RWPE2 (cell line): ENCODE results near the gene PALMD.

Experiments
- ATAC-seq: fragments of 200-7000 bp; cut with Tn5 transposase; 3 replicates; pipeline ENCODE4 v1.9.1; 2021; ENCODE audit warnings: low read depth
- DNase-seq: peaks from one replicate; pipeline ENCODE4 v3.0.0-alpha.2; 2020; ENCODE audit warnings: low spot score
- H3K27ac ChIP-seq: fragments of 450-650 bp; 2 replicates; pipeline ENCODE4 v1.5.1; 2017; ENCODE audit warnings: mild to moderate bottlenecking; ENCODE audit not compliant: poor library complexity, severe bottlenecking
- H3K27me3 ChIP-seq: fragments of 250-450 bp; sonication (Bioruptor Pico); 2 replicates; pipeline ENCODE4 v1.5.1; 2021; ENCODE audit warnings: mild to moderate bottlenecking, moderate library complexity; ENCODE audit not compliant: insufficient read depth, poor library complexity, severe bottlenecking
- H3K36me3 ChIP-seq: fragments of 250-450 bp; sonication (Bioruptor Pico); 2 replicates; pipeline ENCODE4 v1.5.1; 2020; ENCODE audit warnings: low read depth, mild to moderate bottlenecking, moderate library complexity
- H3K4me1 ChIP-seq: fragments of 250-450 bp; sonication (Bioruptor Pico); 2 replicates; pipeline ENCODE4 v1.5.1; 2021; ENCODE audit warnings: mild to moderate bottlenecking, moderate library complexity; ENCODE audit not compliant: insufficient read depth, poor library complexity, severe bottlenecking
- H3K4me3 ChIP-seq: fragments of 250-450 bp; sonication (Bioruptor Pico); 2 replicates; pipeline ENCODE4 v1.5.1; 2021; ENCODE audit warnings: mild to moderate bottlenecking, moderate library complexity; ENCODE audit not compliant: severe bottlenecking
- H3K9me3 ChIP-seq: fragments of 250-450 bp; sonication (Bioruptor Pico); 2 replicates; pipeline ENCODE4 v1.5.1; 2021; ENCODE audit warnings: mild to moderate bottlenecking, moderate library complexity; ENCODE audit not compliant: severe bottlenecking
- CTCF ChIP-seq: fragments of 450-650 bp; IDR thresholded peaks from one replicate; pipeline ENCODE4 v1.5.1; 2017; ENCODE audit warnings: mild to moderate bottlenecking, moderate library complexity; ENCODE audit not compliant: poor library complexity, severe bottlenecking

The PALMD gene

GRCh38 chr1:99606306-99606705 lies 39.6 kb upstream of the PALMD start:
- Histone ChIP-seq H3K27ac (no peak overlapping the region), H3K4me1 (no peaks in the 10 kb centered on the region), H3K4me3 (no peak overlapping the region), H3K27me3 (no peaks in the 10 kb centered on the region), H3K36me3 (no peaks in the 10 kb centered on the region), H3K9me3 (no peaks in the 10 kb centered on the region)
- no peak for DNase-seq
- ATAC-seq, result no peak
- no peak for TF ChIP-seq CTCF

- Histone ChIP-seq H3K4me3 (no peak overlapping the region), H3K9me3 (no peaks in the 10 kb centered on the region), H3K4me1 (no peaks in the 10 kb centered on the region), H3K36me3 (no peaks in the 10 kb centered on the region), H3K27ac (no peak overlapping the region), H3K27me3 (no peaks in the 10 kb centered on the region)
- no peak for ATAC-seq
- TF ChIP-seq CTCF, result no peak
- DNase-seq, result no peak
These were observed 38.3 kb upstream of the PALMD start for GRCh38 chr1:99607590-99607989.

- Histone ChIP-seq H3K4me1 (no peaks in the 10 kb centered on the region), H3K27me3 (no peaks in the 10 kb centered on the region)
- ATAC-seq, result no peak
These were observed 37.9 kb upstream of the PALMD start for GRCh38 chr1:99608058-99608457.

GRCh38 chr1:99613716-99614115 lies 32.2 kb upstream of the PALMD start:
- Histone ChIP-seq H3K27ac (no peak overlapping the region), H3K9me3 (no peaks in the 10 kb centered on the region), H3K27me3 (no peaks in the 10 kb centered on the region), H3K4me1 (no peaks in the 10 kb centered on the region), H3K36me3 (no peaks in the 10 kb centered on the region), H3K4me3 (no peak overlapping the region)
- DNase-seq (no peak), ATAC-seq (no peak)
- TF ChIP-seq CTCF, result no peak

More at GRCh38 chr1:99608058-99608457, 37.9 kb upstream of the PALMD start:
- H3K4me3 ChIP-seq, result no peak overlapping the region
- H3K9me3 ChIP-seq, result no peaks in the 10 kb centered on the region
- DNase-seq, result no peak
- no peaks in the 10 kb centered on the region for H3K36me3 ChIP-seq
- TF ChIP-seq CTCF, result no peak
- H3K27ac ChIP-seq, result no peak overlapping the region

- Histone ChIP-seq H3K4me3 (no peak overlapping the region), H3K27ac (no peak overlapping the region), H3K4me1 (no peaks in the 10 kb centered on the region), H3K27me3 (no peaks in the 10 kb centered on the region), H3K36me3 (no peaks in the 10 kb centered on the region), H3K9me3 (no peaks in the 10 kb centered on the region)
- ATAC-seq (no peak), DNase-seq (no peak)
- no peak for TF ChIP-seq CTCF
These were observed 31.2 kb upstream of the PALMD start for GRCh38 chr1:99614728-99615127.
